Activated gamma-delta T cell treated with anti-CD3 and anti-CD28 coated beads, Interleukin-2, amount 50 U/mL, for 16 hours (primary cell): ENCODE data around the gene STK38L.

Experiments
- DNase-seq: peaks from one replicate; pipeline ENCODE4 v3.0.0-alpha.2; 2020; ENCODE audit warnings: low read depth

STK38L gene

GRCh38 chr12:27347779-27348178, 103.7 kb downstream of the STK38L start:
- DNase-seq, result no peak

- no peak for DNase-seq
Measured at GRCh38 chr12:27351476-27351875, 107.4 kb downstream of the STK38L start.

- DNase-seq, result no peak
Measured at GRCh38 chr12:27355486-27355885, 111.4 kb downstream of the STK38L start.

GRCh38 chr12:27355979-27356378, 111.9 kb downstream of the STK38L start:
- DNase-seq, result no peak

- DNase-seq, result no peak
Measured at GRCh38 chr12:27359578-27360340, 115.7 kb downstream of the STK38L start.

- no peak for DNase-seq
Measured at GRCh38 chr12:27361372-27361771, 117.3 kb downstream of the STK38L start.

- DNase-seq, result no peak
Measured at GRCh38 chr12:27366621-27367020, 122.5 kb downstream of the STK38L start.

GRCh38 chr12:27367078-27367477, 123.0 kb downstream of the STK38L start:
- no peak for DNase-seq
